HepG2 (cell line): ENCODE results near the gene EMB. TPM values are rescaled to one million over a fixed set of nuclear protein-coding genes. Genes with fewer than 3 reads are reported as not detected.

Experiments
- ATAC-seq: fragments of 200-7000 bp; cut with Tn5 transposase; 3 replicates; pipeline ENCODE4 v1.9.1; 2020; ENCODE audit warnings: mild to moderate bottlenecking, moderate library complexity
- BruUV-seq: library from RNA; stranded (reverse); fragments of 400-500 nt; replicated peaks from 2 replicates; lab custom pipeline; 2021; lab: Mats Ljungman, UMichigan
- CTCF ChIA-PET: fragments of 300-600 bp; formaldehyde crosslinking; extraction: SDS; loops from one replicate; lab custom pipeline; 2021; ENCODE audit warnings: low total read pairs, inconsistent platforms, low intra/inter-chr PET ratio; lab: Yijun Ruan, JAX
- POLR2A ChIA-PET: fragments of 350-600 bp; sonication (Branson Sonifier 250); formaldehyde crosslinking; loops from one replicate; lab custom pipeline; 2020; ENCODE audit warnings: antibody characterized with exemption, inconsistent platforms; lab: Yijun Ruan, JAX
- DNase-seq: peaks from one replicate; pipeline ENCODE4 v3.0.0-alpha.2; 2015; ENCODE audit warnings: low spot score
- FAIRE-seq: peaks from 3 replicates; lab custom pipeline; 2011; peaks lifted over from hg19 to GRCh38; lab: Jason Lieb, UNC
- H2AFZ ChIP-seq: one replicate; pipeline ENCODE4 v1.6.1; 2011; ENCODE audit warnings: low read length, inconsistent platforms
- H3K27ac ChIP-seq: fragments of 300-600 bp; 3 replicates; pipeline ENCODE4 v1.8.0; 2011; ENCODE audit warnings: mixed run types, mild to moderate bottlenecking, mixed read lengths, low read length, inconsistent platforms; ENCODE audit not compliant: insufficient read depth; ENCODE audit errors: extremely low read length
- H3K27me3 ChIP-seq, 2 experiments: fragments of 200-600 bp in 1 of 2; 2 replicates in 1 of 2; 3 replicates in 1 of 2; pipeline versions ENCODE4 v1.6.0 to v1.8.0; 2011; ENCODE audit warnings: low read length in 2 of 2, mild to moderate bottlenecking in 2 of 2, moderate library complexity in 2 of 2, inconsistent platforms in 1 of 2; ENCODE audit not compliant: insufficient read depth in 2 of 2, control insufficient read depth in 1 of 2
- H3K36me3 ChIP-seq, 2 experiments: fragments of 200-600 bp in 1 of 2; replicated peaks in 1 of 2; 2 replicates in 1 of 2; 3 replicates in 1 of 2; pipeline versions ENCODE4 v1.5.1 to v1.8.0; 2011; ENCODE audit warnings: low read length in 2 of 2, inconsistent platforms in 1 of 2; ENCODE audit not compliant: insufficient read depth in 2 of 2, control insufficient read depth in 1 of 2
- H3K4me1 ChIP-seq: 2 replicates; pipeline ENCODE4 v1.5.1; 2012; ENCODE audit warnings: low read length, inconsistent platforms; ENCODE audit not compliant: insufficient read depth
- H3K4me2 ChIP-seq: 2 replicates; pipeline ENCODE4 v1.6.0; 2011; ENCODE audit warnings: low read depth, low read length, inconsistent platforms
- H3K4me3 ChIP-seq, 3 experiments: fragments of 200-600 bp in 1 of 3; sonication (generic), shearing (Covaris generic) in 1 of 3; replicated peaks in 1 of 3; 2 replicates each; pipeline ENCODE4 v1.5.1; 2011 to 2016; ENCODE audit warnings: low read length in 3 of 3, inconsistent platforms in 2 of 3, low read depth in 2 of 3, mild to moderate bottlenecking in 2 of 3, control low read depth in 1 of 3, mixed read lengths in 1 of 3; ENCODE audit not compliant: insufficient read depth in 1 of 3
- H3K79me2 ChIP-seq: one replicate; pipeline ENCODE4 v1.6.1; 2011; ENCODE audit warnings: low read length, inconsistent platforms; ENCODE audit not compliant: insufficient read depth
- H3K9ac ChIP-seq: 2 replicates; pipeline ENCODE4 v1.6.0; 2011; ENCODE audit warnings: mild to moderate bottlenecking, low read depth, low read length, inconsistent platforms; ENCODE audit not compliant: insufficient read depth
- H3K9me3 ChIP-seq: 2 replicates; pipeline ENCODE4 v1.5.1; 2012; ENCODE audit warnings: mild to moderate bottlenecking, low read length
- H4K20me1 ChIP-seq: 2 replicates; pipeline ENCODE4 v1.6.0; 2011; ENCODE audit warnings: inconsistent platforms, mild to moderate bottlenecking, low read length, moderate library complexity; ENCODE audit not compliant: insufficient read depth
- AHR ChIP-seq: IDR thresholded peaks from 2 replicates; pipeline ENCODE4 v1.6.1; 2018; ENCODE audit warnings: missing genetic modification reagents, missing compliant biosample characterization
- ATAD3A ChIP-seq: sonication (generic); formaldehyde crosslinking; IDR thresholded peaks from 2 replicates; pipeline ENCODE4 v1.4.0; 2020; ENCODE audit warnings: missing genetic modification reagents
- DNMT1 ChIP-seq: sonication (generic); formaldehyde crosslinking; IDR thresholded peaks from 2 replicates; pipeline ENCODE4 v1.5.1; 2020; ENCODE audit warnings: mild to moderate bottlenecking, missing genetic modification reagents
- PRDM10 ChIP-seq: sonication (generic); formaldehyde crosslinking; IDR thresholded peaks from 2 replicates; pipeline ENCODE4 v1.4.0; 2020; ENCODE audit warnings: low read depth, missing genetic modification reagents
- ZMAT5 ChIP-seq: sonication (generic); formaldehyde crosslinking; IDR thresholded peaks from 2 replicates; pipeline ENCODE4 v1.5.0; 2020; ENCODE audit warnings: mild to moderate bottlenecking, low read depth, missing genetic modification reagents, borderline replicate concordance
- ZNF12 ChIP-seq: sonication (generic); formaldehyde crosslinking; IDR thresholded peaks from 2 replicates; pipeline ENCODE4 v1.5.0; 2020; ENCODE audit warnings: missing genetic modification reagents
- ZNF501 ChIP-seq: sonication (generic); formaldehyde crosslinking; IDR thresholded peaks from 2 replicates; pipeline ENCODE4 v1.5.1; 2020; ENCODE audit warnings: mild to moderate bottlenecking, moderate library complexity, missing genetic modification reagents
- ZNF619 ChIP-seq: sonication (generic); formaldehyde crosslinking; IDR thresholded peaks from 2 replicates; pipeline ENCODE4 v1.4.0; 2020; ENCODE audit warnings: mild to moderate bottlenecking, missing genetic modification reagents
- ZSCAN31 ChIP-seq: sonication (generic); formaldehyde crosslinking; IDR thresholded peaks from 2 replicates; pipeline ENCODE4 v1.5.0; 2020; ENCODE audit warnings: low read depth, mild to moderate bottlenecking, missing genetic modification reagents
- in situ Hi-C: cut with HindIII; loops from 2 replicates; pipeline ENCODE4 v1.10.0; 2017; ENCODE audit warnings: low pct_unique_long_range_greater_than_20kb; ENCODE audit not compliant: extremely low pct_ligation_motif_present
- intact Hi-C: fragments of 100-400 bp; cut with micrococcal nuclease; formaldehyde crosslinking; loops from one replicate; pipeline ENCODE4 v1.10.0; 2022; ENCODE audit not compliant: unreplicated experiment
- polyA plus RNA-seq, 8 experiments: library from polyadenylated mRNA; depleted of rRNA in 3 of 8; stranded (reverse) in 7 of 8; unstranded in 1 of 8; fragments of >200 nt; fragmentation: Illumina TruSeq in 4 of 8; extraction: Trizol in 4 of 8; gene quantifications; 2 replicates each; pipeline versions ENCODE4 v1.2.1 to v1.2.3, GENCODE V29; 2011 to 2016; ENCODE audit warnings: low read depth in 4 of 8, missing spikeins in 1 of 8, mixed read lengths in 1 of 8; ENCODE audit not compliant: insufficient read depth in 1 of 8
- total RNA-seq, 5 experiments: library from RNA; depleted of rRNA; stranded (reverse); fragments of >200 nt; fragmentation: Illumina TruSeq; extraction: Trizol; gene quantifications; 2 replicates each; pipeline ENCODE4 v1.2.3, GENCODE V29; 2016; ENCODE audit warnings: low read depth in 1 of 5

EMB gene
- total and polyA plus RNA-seq, 2 of the 13 experiments (the other 11 are each of a cell fraction or from before 2014, with no cell fraction given) = 0.01 TPM; not detected in 1

DNA sequence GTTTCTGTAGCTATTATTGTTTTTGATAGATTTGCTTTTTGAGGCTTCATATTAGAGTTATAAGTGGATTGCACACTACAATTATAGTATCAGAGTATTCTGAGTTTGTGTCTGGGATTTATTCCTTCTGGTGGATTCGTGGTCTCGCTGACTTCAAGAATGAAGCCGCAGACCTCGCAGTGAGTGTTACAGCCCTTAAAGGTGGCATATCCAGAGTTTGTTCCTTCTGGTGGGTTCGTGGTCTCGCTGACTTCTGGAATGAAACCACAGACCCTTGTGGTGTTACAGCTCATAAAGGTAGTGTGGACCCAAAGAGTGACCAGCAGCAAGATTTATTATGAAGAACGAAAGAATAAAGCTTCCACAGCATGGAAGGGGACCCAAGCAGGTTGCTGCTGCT, 6.9 kb upstream of the EMB start (continued):
- TF ChIP-seq PRDM10 = no peak
- no peak for TF ChIP-seq ZNF501 (CRISPR knock-in tag)
- TF ChIP-seq ZSCAN31 (CRISPR knock-in tag) = no peak

- H3K9me3 ChIP-seq = peaks cover 33% of the 10 kb centered on the region
Observed at GRCh38 chr5:50447228-50447627, 6.1 kb upstream of the EMB start.

More at GRCh38 chr5:50447228-50447627, 6.1 kb upstream of the EMB start:
- Histone ChIP-seq H3K79me2 (no peaks in the 10 kb centered on the region), H3K27ac (no peak overlapping the region), H3K9ac (no peak overlapping the region), H3K36me3 (no peaks in the 10 kb centered on the region), H3K4me3 (no peak overlapping the region), H3K27me3 (no peaks in the 10 kb centered on the region), H4K20me1 (no peaks in the 10 kb centered on the region), H3K4me1 (no peaks in the 10 kb centered on the region), H3K4me2 (no peak overlapping the region), H2AFZ (no peak overlapping the region)
- ChIA-PET POLR2A (no interaction called here), CTCF (no interaction called here)
- BruUV-seq = no TSS peak
- intact Hi-C loops (no loop called here), in situ Hi-C loops (no loop called here)
- no peak for FAIRE-seq
- TF ChIP-seq ATAD3A (CRISPR knock-in tag) = no peak
- no peak for TF ChIP-seq DNMT1
- no peak for TF ChIP-seq ZNF12 (CRISPR knock-in tag)
- TF ChIP-seq AHR (CRISPR knock-in tag) = no peak
- TF ChIP-seq ZMAT5 (CRISPR knock-in tag) = no peak
- no peak for TF ChIP-seq ZNF619 (CRISPR knock-in tag)
- no peak for DNase-seq
- ATAC-seq = no peak
